HG02588 (cell line): ENCODE results near the gene MID1.

Experiments used
- ATAC-seq: cut with Tn5 transposase; IDR thresholded peaks from one replicate; pipeline ENCODE4 v1.9.1; 2021; ENCODE audit warnings: mild to moderate bottlenecking, moderate library complexity; ENCODE audit not compliant: unreplicated experiment

Gene MID1

DNA sequence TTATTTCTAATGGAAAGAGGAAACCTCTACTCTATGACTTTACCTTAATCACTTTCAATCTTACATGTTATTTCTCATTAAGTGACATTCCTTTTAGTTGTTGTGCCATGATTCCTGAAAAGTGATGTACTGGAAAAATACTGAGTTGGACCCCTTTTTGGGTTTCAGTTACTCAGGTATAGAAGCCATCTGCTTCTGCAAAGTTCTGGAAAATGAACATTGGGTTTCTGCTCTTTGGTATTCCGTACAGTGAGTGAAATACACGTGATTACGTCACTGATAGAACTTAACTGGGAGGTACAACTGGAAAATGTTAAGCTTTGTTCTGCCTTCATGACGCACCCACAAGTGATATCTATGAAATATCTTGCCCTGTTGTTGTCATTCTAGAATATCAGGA is 114.7 kb downstream of the MID1 start:
- ATAC-seq, result no peak

DNA sequence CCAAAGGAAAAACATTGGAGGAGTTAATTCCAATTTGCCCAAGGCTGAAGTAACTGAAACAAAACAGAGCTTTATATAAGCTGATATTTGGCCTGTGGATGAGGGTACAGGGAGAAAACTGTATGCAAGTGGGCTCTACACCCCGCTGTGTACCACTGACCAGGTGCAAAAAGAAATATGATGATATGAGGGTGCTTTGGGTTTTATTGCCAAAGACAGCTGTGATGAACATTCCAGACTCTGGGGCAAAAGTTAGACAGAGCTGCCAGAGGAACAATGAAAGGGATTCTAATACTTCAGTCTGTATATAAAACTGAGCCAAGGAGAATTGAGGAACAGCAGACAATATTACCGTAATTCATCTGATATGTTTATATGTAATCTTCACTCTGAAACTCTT is 117.4 kb downstream of the MID1 start:
- ATAC-seq, result no peak

DNA sequence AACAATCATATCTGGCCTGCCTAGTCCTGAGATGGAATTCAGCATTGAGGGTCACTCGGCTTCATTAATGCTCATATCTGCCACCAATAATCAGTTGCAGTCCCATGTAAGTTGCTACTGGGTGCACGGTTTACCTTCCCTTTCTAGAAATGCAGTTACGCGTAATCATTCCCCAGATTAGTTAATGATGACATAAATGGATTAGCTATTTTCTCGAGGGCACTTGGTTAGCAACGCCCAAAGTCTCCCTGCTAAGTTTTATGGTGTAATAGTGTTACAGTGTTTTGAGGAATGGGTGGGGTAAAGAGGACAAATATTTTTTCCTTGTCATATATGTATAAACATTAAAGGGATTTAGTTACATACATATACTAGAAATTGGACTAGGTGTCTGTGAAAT is 118.8 kb downstream of the MID1 start:
- ATAC-seq, result no peak

DNA sequence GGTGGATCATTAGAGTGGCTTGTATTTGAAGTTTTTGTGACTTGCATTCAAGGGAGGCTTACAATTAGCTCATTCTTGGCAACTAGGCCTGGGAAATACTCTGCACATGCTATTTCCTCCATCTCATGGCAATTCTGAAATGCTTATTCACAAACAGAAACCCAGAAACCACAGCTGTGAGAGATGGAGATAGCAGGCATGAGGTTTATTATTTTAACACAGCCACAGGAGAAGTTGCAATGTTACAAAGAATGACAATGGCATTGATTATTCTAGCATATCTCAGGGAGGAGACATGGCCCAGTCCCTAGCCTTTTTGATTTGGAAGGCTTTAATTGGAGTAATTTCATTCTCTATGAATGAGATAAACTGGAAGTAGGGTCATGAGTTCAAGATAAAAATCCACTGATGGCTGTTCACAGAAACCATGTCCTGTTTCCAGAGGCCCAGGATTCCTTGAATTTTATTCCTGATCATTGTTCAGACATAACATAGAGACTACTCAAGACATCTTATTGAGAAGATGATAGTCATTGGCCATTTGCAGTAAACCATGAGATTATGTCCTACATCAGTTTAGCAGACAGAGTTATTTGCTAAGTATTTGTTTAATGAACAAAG is 123.9 kb downstream of the MID1 start:
- no peak for ATAC-seq

DNA sequence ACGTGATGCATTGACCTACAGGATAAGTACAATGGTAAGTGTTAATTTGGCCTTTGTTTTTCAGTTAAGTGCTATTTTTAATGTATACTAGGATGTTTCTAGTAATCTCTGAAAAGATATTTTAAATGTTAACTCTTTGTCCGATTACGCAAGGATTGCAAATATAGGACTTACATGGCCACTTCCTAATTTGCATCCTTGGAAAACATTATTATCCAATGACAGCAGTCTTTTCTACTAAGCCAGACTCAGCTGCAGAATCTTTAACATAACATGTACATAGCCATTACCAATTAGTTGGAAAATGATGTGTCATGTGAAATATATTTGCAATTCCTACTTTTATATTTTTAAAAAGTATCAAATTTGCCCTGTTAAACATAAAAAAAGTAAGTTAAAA is 124.7 kb downstream of the MID1 start:
- no peak for ATAC-seq

DNA sequence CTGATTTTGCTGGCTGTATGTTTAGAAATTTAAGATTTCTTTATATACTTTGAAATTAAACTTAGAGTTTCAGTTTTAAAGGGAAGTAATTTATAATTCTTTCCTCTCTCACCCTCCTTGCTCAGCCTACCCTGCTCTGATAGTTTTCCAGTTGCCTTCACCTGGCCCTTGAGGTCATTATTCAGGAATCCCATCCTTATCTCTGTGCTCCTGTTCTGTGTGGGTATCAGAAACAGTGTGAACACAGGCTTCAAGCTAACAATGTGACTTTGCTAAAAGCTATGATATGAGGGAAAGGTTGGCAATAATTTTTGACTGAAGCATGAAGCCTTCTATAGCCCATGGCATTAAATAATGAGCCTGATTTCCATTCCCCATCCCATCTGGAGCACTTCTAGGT is 128.1 kb downstream of the MID1 start:
- no peak for ATAC-seq

DNA sequence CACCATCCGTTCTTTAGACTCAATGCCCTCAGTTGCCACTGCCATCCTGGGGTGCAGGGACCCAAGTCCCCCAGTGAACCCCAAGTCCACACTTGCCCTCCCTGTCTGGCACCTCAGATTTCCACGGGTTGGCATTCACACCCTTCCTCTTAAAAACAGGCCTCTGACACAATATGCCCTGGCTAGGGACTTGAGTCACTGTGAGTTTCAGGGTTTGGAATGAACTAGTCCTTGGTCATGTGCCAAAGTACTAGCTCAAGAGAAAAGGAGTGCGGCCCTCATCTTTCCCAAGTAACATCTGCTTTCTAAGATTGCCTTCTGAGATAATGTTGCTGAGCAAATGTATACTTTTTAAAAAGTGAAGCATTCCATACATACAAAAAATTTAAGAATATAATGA is 134.0 kb downstream of the MID1 start:
- no peak for ATAC-seq

DNA sequence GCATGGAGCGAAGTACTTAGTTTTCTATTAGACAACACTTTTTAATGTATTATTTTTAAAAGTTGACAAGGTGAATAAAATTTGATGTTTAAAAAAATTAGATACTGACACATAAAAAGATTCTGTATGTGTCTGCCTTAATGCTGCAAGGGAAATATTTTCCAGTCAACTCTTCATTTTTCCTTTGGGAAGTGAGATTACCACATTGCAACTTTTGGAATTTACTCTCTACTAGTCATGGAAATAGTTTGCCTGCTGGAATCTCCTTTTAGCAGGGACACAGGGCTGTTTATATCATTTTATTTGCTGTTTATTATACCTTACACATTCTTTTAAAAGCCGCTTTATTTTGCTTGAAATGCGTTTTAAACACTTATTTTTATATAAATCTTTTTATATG is 135.1 kb downstream of the MID1 start:
- no peak for ATAC-seq

DNA sequence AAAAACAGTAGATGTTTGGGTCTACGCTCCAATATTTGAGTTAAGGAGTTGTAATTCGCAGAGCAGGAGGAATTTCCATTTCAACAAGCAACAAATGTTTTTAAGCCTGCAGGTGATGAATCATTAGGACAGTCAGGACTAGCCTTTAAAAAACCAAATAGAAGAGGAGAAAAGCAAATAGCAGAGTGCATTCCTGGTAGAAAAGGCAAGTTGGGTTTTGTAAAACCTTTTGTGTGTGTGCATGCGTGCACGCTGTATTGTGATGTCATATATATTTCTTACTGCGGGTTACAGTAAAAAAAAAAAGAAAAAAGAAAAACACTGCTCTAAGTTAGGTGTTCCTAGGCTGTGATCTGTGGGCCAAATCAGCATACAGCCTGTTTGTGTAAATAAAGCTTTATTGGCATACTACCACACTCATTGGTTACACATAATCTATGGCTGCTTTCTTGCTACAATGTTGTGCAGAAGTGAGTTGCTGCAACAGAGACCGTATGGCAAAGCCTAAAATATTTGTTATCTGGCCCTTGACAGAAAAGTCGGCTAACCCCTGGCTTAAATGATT is 135.6 kb downstream of the MID1 start:
- no peak for ATAC-seq

DNA sequence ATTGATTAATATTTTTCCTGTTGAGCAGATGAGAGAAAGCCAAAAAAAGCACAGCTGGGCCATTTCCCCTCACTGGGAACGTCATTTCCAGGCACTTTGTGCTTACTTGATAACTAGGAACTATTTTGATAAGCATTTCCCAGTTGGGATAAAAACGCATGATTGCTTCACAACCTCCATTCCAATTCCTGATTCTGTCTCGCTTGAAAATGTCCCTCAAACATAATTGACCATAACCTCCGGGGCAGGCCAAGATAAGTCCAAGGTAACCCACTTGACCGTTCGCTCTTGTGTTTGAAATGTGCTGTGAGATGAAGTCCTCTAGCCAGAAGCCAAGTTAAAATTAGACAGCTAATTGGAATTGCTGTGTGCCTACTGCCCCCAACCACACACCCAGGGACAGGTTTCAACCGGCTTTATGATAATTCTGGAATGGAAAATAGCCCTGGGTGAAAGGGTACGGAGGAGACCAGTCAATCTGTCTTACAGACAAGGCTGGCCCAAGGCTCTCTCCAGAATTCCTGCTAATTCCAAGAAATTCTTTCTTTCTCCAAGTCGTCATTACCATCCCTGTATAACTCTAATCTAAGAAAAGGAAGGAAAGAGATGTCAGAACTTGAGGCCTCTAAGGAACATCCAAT is 137.1 kb downstream of the MID1 start:
- ATAC-seq, result no peak

DNA sequence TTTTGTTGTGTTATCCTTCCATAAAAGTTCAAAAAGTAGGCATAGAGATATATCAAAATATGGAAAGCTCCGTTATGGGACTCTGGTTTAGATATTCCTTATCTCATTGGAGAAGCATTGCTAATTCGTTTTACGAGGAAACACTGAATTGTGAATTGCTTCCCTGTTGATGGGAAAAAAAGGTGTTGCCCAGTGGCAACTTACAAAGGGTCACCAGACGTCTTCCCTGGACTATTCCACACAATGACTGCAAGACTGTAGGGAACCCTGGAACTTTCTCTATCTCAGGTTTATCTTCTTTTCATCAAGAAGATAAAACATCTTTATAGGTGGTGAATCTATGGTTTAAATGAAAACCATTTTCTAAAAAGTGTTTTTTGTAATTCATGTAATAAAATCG is 137.7 kb downstream of the MID1 start:
- ATAC-seq, result no peak

DNA sequence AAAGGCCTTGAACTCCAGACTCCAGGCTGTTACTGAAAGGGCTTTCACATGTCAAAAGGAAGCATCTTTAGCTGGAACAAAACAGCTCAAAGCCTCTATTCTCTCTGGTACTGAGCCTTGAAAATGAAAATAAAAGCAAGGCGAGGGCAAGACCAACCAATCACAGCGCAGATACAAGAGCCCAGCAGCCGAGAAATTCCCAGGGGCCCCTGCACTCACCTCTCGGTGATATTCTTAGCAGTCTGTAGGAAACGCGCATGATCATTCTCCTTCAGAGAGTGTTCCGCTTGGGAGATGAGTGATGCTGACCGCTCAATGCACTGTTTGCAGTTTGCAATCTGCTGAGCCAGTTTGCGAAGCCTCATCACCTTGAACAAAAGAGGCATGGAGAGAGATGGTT is 138.1 kb downstream of the MID1 start:
- ATAC-seq, result peak; percentile 85

DNA sequence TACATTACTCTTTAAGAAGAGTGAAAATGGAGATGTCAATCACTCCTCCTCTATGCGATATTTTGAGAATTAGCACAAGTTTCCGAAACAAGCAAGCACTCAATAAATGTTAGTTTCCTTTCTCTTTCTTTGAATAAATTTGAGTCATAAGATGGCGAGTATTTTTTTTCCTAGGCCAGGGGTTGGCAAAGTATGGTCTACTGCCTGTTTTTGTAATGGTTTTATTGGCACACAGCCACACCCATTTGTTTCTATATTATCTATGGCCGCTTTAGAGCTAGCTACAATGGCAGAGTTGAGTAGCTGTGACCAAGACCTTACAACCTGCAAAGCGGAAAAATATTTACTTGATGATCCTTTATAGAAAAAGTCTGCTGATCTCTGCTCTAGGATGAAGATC is 139.5 kb downstream of the MID1 start:
- no peak for ATAC-seq

DNA sequence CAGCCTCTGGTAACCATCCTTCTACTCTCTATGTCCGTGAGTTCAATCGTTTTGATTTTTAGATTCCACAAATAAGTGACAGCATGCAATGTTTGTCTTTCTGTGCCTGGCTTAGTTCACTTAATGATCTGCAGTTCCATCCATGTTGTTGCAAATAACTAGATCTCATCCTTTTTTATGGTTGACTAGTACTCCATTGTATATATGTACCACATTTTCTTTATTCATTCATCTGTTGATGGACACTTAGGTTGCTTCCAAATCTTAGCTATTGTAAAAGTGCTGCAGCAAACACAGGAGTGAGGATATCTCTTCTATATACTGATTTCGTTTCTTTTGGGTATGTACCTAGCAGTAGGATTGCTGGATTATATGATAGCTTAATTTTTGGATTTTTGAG is 140.9 kb downstream of the MID1 start:
- ATAC-seq, result no peak

DNA sequence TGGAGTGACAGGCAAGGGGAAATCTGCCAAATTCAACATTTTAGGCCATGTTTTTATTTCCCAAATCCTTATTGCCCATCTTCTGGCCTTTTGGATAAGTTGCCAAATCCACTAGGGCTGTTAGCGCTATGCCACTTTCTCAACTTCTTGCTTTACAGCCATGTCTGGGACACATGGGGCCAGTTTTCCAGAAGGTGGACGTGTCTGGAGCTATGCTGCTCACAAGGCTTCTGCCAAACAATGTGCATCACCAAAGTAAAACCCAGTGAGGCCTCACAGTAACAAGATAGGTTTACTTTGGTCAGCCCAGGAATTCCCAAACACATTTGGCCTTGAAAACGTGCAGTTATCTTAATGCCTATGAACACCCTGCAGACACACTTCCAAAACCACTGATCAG is 142.9 kb downstream of the MID1 start:
- no peak for ATAC-seq

DNA sequence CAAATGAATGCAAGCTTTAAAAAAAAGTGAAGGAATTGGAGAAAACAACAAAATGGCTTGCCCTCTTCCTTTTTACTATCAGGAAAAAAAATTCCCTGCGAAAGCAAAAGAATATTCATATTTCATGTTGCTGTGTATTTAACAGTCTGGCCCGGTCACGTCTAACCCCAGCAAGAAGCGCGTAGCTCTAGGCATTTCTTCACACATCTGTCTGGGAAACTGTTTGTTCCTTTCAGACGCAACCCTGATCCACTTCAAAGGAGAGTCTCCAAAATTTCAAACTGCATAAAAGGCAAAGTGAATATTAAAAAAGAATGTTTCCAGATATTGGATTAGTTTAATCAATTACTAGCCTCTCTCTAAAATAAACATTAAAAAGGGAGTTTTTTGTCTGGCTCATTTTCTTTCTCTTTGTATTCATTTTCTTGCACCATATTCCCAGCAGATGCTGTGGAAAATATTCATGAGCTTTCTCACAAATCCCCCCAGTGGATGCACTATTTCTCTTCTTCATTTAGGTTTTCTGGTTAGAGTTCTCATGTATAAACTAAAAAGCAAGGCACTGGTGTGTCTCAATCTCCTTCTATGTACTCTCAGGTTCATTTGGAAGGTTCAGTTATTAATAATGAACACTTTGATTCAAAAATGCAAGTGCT is 145.3 kb downstream of the MID1 start:
- no peak for ATAC-seq

DNA sequence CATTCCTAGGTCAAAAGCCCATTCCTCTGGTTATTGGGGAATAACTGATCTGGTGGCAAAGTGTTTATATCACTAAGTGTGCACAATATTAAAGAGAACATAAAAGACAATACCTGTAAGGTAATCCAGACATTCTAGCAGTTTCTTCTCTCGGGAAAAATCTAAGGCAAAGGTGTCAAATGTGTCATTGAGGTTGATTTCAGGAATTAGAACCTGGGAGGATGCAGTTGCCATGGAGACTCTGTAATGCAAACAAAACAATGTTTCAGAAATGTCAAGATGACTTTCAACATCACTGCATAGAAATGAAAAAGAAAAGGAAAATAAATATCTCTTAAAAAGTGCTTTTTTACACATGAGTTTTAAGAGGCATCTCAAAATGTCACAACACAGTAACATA is 145.9 kb downstream of the MID1 start:
- ATAC-seq, result no peak

DNA sequence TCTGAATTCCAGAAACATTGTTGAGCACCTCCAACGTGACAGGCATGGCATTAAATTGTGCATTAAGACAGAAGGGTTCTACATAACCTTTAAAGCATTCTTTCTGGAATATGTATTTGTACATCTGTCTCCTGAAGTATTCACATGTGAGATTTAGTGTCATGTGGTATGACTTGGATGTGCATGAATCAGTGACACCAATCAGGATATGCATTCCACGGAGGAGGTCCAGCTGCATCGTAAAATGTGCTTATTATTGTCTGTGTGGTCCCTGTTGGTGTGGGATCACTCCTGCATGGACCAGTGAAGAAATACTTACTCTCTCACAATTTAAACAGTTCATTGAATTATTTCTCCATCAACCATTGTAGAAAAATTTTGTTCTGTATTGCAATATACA is 149.0 kb downstream of the MID1 start:
- no peak for ATAC-seq

DNA sequence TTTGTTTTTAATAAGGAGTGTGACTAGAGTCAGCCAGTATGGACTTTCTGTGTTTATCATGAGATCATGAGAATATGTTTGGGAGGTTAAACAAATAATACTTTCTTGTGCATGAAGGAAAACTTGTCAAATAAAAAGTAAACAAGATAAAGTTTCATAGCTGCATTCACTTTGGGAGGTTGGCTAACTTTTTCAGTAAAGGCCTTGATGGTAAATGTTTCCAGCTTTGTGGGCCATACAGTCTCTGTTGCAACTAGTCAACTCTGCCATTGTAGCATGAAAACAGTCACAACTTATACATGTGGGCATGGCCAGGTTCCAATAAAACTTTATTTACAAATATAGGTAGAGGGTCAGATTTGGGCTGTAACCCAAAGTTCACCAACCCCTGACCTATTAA is 150.4 kb downstream of the MID1 start:
- no peak for ATAC-seq

DNA sequence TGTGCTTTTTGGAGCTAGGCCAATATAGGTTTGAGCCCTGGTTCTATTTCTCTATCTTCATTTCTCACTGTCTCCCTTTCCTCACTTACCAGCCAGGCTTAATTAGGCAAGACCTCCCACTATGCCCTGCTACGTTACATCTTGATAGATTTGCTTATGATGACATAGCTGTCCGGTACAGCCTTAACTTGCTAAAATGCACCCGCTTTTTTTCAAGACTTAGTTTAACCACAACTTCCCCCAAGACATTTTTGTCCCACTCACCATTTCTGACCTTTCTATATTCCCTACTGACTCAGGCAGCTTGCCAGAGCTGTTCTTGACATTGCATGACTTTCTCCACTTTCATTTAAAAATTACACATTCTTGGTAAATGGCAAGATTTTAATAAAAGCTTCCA is 152.6 kb downstream of the MID1 start:
- ATAC-seq, result no peak

DNA sequence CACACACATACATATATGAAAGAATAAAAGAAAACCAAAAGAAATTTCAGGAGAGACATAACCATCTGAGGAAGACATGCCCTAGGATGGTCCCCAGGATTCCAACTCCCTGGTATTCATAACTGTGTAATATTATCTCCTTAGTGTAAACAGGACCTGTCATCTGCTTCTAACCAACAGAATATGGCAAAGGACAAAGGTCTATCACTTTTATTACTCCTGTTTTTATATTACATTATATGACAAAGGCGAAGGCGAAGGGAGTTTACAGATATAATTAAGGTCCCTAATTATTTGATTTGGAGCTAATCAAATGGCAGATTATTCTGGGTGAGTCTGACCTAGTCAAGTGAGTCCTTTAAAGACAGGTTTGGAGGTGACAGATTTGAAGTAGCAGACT is 155.1 kb downstream of the MID1 start:
- no peak for ATAC-seq

DNA sequence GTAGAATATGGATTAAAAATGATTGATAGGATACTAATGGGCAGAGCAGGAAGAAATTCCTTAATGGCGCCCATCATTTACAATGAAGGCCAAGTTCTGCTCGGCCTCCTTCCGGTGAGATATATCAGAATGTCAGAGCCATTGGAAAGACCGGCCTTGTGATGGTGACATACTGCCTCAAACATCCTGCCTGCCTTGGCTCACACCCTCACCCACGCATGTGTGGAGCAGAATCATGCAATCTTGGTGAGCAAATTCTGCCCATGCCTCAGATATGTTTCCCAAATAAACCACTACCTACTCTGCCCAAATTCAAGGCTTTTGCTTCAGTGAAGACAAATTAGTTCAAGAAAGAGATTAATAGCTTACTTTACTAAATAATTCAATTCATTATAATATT is 163.3 kb downstream of the MID1 start:
- ATAC-seq, result no peak
